Suprapubic skin (tissue), 4 donors: ENCODE measurements around the gene TRIM47. TPM values are rescaled to one million over a fixed set of nuclear protein-coding genes. Genes with fewer than 3 reads are reported as not detected.

Experiments used
- DNase-seq, 2 donors: peaks; one replicate each; pipeline ENCODE4 v3.0.0-alpha.2; 2019; ENCODE audit warnings: low spot score in 2 of 2
- H3K27ac ChIP-seq: fragments of 200-600 bp; sonication (generic); one replicate; pipeline ENCODE4 v1.5.1; 2019
- H3K27me3 ChIP-seq: fragments of 200-600 bp; sonication (generic); one replicate; pipeline ENCODE4 v1.5.1; 2019
- H3K36me3 ChIP-seq: fragments of 200-600 bp; sonication (generic); one replicate; pipeline ENCODE4 v1.5.1; 2019
- H3K4me1 ChIP-seq: fragments of 200-600 bp; sonication (generic); one replicate; pipeline ENCODE4 v1.5.1; 2019
- H3K4me3 ChIP-seq: fragments of 200-600 bp; sonication (generic); one replicate; pipeline ENCODE4 v1.5.1; 2019; ENCODE audit warnings: mild to moderate bottlenecking
- H3K9me3 ChIP-seq: fragments of 200-600 bp; sonication (generic); one replicate; pipeline ENCODE4 v1.5.1; 2019
- EP300 ChIP-seq: sonication (generic); formaldehyde crosslinking; IDR thresholded peaks from one replicate; pipeline ENCODE4 v1.6.1; 2017; ENCODE audit warnings: antibody characterized with exemption
- POLR2A ChIP-seq, 2 donors: fragments of 450-650 bp; IDR thresholded peaks; one replicate each; pipeline ENCODE4 v1.6.1; 2017; ENCODE audit warnings: antibody characterized with exemption in 2 of 2, mild to moderate bottlenecking in 2 of 2, moderate library complexity in 2 of 2
- POLR2AphosphoS5 ChIP-seq, 3 donors: sonication (generic); formaldehyde crosslinking; IDR thresholded peaks; one replicate each; pipeline ENCODE4 v1.6.1; 2017; ENCODE audit warnings: antibody characterized with exemption in 3 of 3
- WGBS: methylation state at CpG from one replicate; pipeline ENCODE4 v1.1.5; 2018; 5-methylcytosine and 5-hydroxymethylcytosine counted together
- total RNA-seq, 4 donors: library from RNA; depleted of rRNA; stranded (reverse); fragments of >200 nt; gene quantifications; one replicate each; pipeline ENCODE4 v1.1.0, GENCODE V29; 2016
- TF ChIP-seq, protein P1 (sequence below), 2 donors: fragments of 200-600 bp in 1 of 2; fragments of 450-650 bp in 1 of 2; sonication (generic) in 1 of 2; IDR thresholded peaks; one replicate each; pipeline ENCODE4 v1.5.1; 2016 to 2019; ENCODE audit warnings: antibody characterized with exemption in 2 of 2, mild to moderate bottlenecking in 1 of 2, moderate library complexity in 1 of 2

TRIM47 gene
- total RNA-seq, 4 donors from 2014 or later, result 22.8 to 43.1 (median 27.7) TPM

DNA sequence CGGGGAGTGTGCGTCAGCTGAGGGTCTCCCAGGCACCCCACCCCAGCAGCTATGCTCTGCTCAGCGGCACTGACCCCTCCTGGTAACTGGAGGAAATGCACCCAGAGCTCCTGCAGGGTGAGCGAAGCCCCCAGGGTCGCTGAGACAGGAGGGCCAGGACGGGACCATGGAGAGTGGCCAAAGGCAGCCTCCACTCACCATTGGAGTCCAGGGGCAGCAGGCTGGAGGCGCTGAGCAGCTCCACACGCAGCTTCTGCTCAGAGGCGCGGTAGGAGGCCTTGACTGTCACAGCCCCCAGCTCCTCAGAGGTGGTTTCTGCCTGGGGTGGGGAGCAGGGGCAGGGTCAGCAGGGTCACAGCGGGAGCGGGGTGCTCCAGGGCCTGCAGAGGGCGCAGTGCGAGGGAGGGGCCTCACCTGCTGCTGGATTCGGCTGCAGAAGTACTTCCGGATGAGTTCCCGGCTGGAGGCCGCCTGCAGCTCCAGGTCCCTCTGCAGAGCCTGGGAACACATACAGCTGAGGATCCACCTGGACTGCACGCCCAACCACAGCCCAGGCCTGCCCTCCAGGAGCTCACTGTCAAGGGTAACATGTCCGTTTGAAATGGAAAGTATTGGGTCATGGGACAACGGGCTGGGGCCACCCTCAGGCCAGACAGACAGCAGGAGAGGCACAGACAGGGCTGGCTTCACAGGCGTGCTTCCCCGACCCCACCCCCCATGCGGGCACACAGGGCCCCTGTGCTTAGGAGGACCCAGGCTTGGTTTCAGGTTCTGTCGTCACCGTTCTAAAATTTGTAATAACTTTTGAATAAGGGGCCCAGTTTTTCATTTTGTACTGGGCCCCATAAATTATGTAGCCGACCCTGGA, 48.0 kb downstream of the TRIM47 start:
- no peak overlapping the region for H3K27ac ChIP-seq
- WGBS, result 78% methylated on average over 25 of the region's 27 CpGs
- peaks cover 34% of the 10 kb centered on the region for H3K4me1 ChIP-seq
- no peaks in the 10 kb centered on the region for H3K9me3 ChIP-seq
- H3K4me3 ChIP-seq, result no peak overlapping the region
- H3K27me3 ChIP-seq, result no peaks in the 10 kb centered on the region
- no peak for DNase-seq
- H3K36me3 ChIP-seq, result peaks cover 21% of the 10 kb centered on the region
- no peak for TF ChIP-seq POLR2A (IDR thresholded peaks at IDR 0.05)
- TF ChIP-seq POLR2AphosphoS5 (IDR thresholded peaks at IDR 0.05), result no peak
- TF ChIP-seq, protein P1, sequence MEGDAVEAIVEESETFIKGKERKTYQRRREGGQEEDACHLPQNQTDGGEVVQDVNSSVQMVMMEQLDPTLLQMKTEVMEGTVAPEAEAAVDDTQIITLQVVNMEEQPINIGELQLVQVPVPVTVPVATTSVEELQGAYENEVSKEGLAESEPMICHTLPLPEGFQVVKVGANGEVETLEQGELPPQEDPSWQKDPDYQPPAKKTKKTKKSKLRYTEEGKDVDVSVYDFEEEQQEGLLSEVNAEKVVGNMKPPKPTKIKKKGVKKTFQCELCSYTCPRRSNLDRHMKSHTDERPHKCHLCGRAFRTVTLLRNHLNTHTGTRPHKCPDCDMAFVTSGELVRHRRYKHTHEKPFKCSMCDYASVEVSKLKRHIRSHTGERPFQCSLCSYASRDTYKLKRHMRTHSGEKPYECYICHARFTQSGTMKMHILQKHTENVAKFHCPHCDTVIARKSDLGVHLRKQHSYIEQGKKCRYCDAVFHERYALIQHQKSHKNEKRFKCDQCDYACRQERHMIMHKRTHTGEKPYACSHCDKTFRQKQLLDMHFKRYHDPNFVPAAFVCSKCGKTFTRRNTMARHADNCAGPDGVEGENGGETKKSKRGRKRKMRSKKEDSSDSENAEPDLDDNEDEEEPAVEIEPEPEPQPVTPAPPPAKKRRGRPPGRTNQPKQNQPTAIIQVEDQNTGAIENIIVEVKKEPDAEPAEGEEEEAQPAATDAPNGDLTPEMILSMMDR (IDR thresholded peaks at IDR 0.05), result peak in 1 of 2 donors; percentile 44
- no peak for TF ChIP-seq EP300

DNA sequence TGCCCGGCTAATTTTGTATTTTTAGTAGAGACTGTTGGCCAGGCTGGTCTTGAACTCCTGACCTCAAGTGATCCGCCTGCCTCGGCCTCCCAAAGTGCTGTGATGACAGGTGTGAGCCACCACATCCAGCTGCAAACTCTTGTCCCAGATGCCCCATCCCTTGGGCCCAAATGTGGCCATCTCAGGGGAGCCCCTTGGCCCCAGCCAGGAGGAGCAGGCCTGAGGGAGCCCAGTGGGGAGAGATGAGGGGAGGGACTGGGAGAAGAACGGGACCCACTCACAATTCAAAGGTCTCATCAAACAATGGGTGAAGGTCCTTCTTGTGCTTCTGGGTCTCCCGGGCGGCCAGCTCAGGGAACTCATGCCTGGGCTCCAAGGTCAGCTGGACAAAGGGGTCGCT, 48.6 kb downstream of the TRIM47 start:
- TF ChIP-seq POLR2A (IDR thresholded peaks at IDR 0.05) (no peak), EP300 (no peak), POLR2AphosphoS5 (IDR thresholded peaks at IDR 0.05) (no peak)
- TF ChIP-seq, protein P1 (IDR thresholded peaks at IDR 0.05), result no peak
- Histone ChIP-seq H3K9me3 (no peaks in the 10 kb centered on the region), H3K4me3 (no peak overlapping the region), H3K27me3 (no peaks in the 10 kb centered on the region), H3K4me1 (peaks cover 30% of the 10 kb centered on the region), H3K36me3 (peaks cover 25% of the 10 kb centered on the region), H3K27ac (no peak overlapping the region)
- DNase-seq, result no peak
- WGBS, result 94% methylated on average over 7 of the region's 7 CpGs

DNA sequence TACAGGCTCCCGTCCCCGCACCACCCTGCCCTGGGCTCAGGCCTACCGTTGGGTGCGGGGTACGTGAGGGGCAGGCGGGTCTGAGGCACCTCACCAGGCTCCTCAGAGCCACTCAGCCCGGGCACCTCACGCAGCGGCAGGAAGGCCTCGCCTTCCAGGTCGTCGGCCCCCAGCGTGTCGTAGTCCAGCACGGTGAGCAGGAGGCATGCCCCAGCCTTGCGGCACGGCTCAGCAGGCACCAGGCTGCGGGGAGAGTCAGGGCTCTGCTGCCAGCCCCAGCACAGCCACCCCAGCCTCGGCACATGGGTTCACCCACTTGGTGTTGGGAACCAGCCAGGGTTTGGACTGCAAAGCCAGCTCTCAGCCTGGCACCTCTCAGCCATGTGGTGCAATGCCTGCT, 49.6 kb downstream of the TRIM47 start:
- H3K36me3 ChIP-seq, result peaks cover 30% of the 10 kb centered on the region
- no peaks in the 10 kb centered on the region for H3K9me3 ChIP-seq
- no peak for DNase-seq
- WGBS, result 100% methylated on average over 2 of the region's 19 CpGs
- TF ChIP-seq POLR2A (IDR thresholded peaks at IDR 0.05) (no peak), POLR2AphosphoS5 (IDR thresholded peaks at IDR 0.05) (no peak), EP300 (no peak)
- TF ChIP-seq, protein P1 (IDR thresholded peaks at IDR 0.05), result no peak
- no peak overlapping the region for H3K27ac ChIP-seq
- H3K27me3 ChIP-seq, result no peaks in the 10 kb centered on the region
- no peak overlapping the region for H3K4me3 ChIP-seq
- peaks cover 35% of the 10 kb centered on the region for H3K4me1 ChIP-seq

DNA sequence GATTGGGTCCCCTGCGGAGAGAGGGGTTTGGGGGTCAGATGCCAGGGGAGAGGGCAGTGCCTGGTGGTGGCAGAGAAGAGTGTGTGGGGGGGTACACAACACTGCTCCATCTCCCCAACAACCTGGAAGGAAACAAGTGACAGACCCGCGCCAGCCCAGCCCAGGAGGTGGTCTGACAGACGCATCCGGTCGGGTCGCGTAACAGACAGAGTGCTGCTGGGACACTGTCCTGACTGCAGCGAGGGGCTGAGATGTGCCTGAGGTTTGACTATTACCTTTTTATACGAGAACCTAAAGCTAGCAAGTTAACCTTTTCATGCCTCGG, 50.3 kb downstream of the TRIM47 start:
- peaks cover 34% of the 10 kb centered on the region for H3K4me1 ChIP-seq
- peaks cover 37% of the 10 kb centered on the region for H3K36me3 ChIP-seq
- peak overlapping the region; percentile 32 for H3K4me3 ChIP-seq
- no peaks in the 10 kb centered on the region for H3K9me3 ChIP-seq
- WGBS, result 53% methylated on average over 4 of the region's 11 CpGs
- peak in 1 of 2 donors; percentile 76 for DNase-seq
- TF ChIP-seq, protein P1 (IDR thresholded peaks at IDR 0.05), result no peak
- TF ChIP-seq EP300 (no peak), POLR2AphosphoS5 (IDR thresholded peaks at IDR 0.05) (no peak), POLR2A (IDR thresholded peaks at IDR 0.05) (no peak)
- H3K27ac ChIP-seq, result no peak overlapping the region
- H3K27me3 ChIP-seq, result no peaks in the 10 kb centered on the region

DNA sequence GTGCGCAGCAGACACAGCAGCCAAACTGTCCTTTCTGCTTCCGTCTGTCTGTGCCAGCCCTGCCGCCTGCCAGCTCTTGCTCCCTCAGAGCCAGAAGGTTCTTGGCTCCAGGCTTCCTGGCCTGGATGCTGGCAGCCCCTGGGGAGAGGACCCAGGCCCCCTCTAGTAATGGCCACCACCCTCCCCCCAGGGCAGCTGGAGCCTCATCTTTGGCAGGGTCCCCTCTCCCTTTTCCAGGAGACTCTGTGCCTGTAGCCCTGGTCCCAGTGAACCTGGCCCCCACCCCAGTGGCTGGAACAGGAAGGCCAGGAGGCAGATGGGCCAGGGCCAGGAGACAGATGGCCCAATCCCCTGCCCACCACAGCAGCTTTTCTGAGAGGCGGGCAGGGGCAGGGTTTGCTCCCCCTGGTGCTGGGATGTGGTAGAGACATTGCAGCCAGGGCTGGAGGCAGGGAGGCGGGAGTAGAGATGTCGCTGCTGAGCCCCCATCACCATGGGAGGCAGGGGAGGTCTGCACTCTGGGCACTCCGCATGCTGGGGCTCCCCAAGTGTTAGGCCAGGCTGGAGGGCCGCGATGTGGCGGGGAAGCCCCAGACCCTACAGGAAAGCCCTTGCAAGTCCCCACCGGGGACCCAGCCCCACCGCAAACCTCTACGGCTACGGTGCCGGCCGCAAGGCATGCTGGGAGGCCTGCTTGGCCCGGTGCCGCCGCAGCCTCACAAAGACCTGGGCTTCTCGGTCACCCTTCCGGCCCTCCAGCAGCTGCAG, 50.9 kb downstream of the TRIM47 start:
- Histone ChIP-seq H3K4me3 (peak overlapping the region; percentile 32), H3K27ac (peak overlapping the region; percentile 65), H3K27me3 (no peaks in the 10 kb centered on the region), H3K36me3 (peaks cover 39% of the 10 kb centered on the region), H3K9me3 (no peaks in the 10 kb centered on the region), H3K4me1 (peaks cover 34% of the 10 kb centered on the region)
- WGBS, result 7% methylated on average over 16 of the region's 21 CpGs
- peak; percentile 86 to 89 for DNase-seq
- peak in 2 of 3 donors; percentile 20 to 32 for TF ChIP-seq POLR2AphosphoS5 (IDR thresholded peaks at IDR 0.05)
- no peak for TF ChIP-seq EP300
- TF ChIP-seq, protein P1 (IDR thresholded peaks at IDR 0.05), result peak; percentile 65 to 79
- TF ChIP-seq POLR2A (IDR thresholded peaks at IDR 0.05), result no peak
